Uterus (tissue), 2 donors: ENCODE results near the gene SCGB1D2.
"Not testable (repeated sequence)": the region's sequence is repeated elsewhere in the genome, so short reads cannot be mapped to it uniquely, and the experiment has no call there.

ENCODE experiments used
- POLR2A ChIP-seq, 2 donors: fragments of 450-650 bp; IDR thresholded peaks; one replicate each; pipeline ENCODE4 v1.6.1; 2016; ENCODE audit warnings: antibody characterized with exemption in 2 of 2, mild to moderate bottlenecking in 1 of 2, moderate library complexity in 1 of 2
- TF ChIP-seq, protein P1 (sequence below), 4 experiments: fragments of 200-600 bp in 2 of 4; fragments of 450-650 bp in 2 of 4; sonication (generic) in 2 of 4; IDR thresholded peaks; one replicate each; pipeline ENCODE4 v1.5.1; 2016 to 2019; ENCODE audit warnings: antibody characterized with exemption in 4 of 4, mild to moderate bottlenecking in 2 of 4, moderate library complexity in 1 of 4

DNA sequence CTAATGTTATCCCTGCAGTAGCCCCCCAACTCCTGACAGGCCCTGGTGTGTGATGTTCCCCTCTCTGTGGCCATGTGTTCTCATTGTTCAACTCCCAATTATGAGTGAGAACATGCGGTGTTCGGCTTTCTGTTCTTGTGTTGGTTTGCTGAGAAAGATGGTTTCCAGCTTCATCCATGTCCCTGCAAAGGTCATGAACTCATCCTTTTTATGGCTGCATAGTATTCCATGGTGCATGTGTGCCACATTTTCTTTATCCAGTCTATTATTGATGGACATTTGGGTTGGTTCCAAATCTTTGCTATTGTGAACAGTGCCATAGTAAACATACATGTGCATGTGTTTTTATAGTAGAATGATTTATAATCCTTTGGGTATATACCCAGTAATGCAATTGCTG lies 44.6 kb upstream of the SCGB1D2 start:
- TF ChIP-seq, protein P1, sequence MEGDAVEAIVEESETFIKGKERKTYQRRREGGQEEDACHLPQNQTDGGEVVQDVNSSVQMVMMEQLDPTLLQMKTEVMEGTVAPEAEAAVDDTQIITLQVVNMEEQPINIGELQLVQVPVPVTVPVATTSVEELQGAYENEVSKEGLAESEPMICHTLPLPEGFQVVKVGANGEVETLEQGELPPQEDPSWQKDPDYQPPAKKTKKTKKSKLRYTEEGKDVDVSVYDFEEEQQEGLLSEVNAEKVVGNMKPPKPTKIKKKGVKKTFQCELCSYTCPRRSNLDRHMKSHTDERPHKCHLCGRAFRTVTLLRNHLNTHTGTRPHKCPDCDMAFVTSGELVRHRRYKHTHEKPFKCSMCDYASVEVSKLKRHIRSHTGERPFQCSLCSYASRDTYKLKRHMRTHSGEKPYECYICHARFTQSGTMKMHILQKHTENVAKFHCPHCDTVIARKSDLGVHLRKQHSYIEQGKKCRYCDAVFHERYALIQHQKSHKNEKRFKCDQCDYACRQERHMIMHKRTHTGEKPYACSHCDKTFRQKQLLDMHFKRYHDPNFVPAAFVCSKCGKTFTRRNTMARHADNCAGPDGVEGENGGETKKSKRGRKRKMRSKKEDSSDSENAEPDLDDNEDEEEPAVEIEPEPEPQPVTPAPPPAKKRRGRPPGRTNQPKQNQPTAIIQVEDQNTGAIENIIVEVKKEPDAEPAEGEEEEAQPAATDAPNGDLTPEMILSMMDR (IDR thresholded peaks at IDR 0.05), result not testable (repeated sequence)
- TF ChIP-seq POLR2A (IDR thresholded peaks at IDR 0.05), result not testable (repeated sequence)
